Progenitor cell of endocrine pancreas (in vitro differentiated cells): Measurements from ENCODE around the gene ACTR1A. TPM values are rescaled to one million over a fixed set of nuclear protein-coding genes. Genes with fewer than 3 reads are reported as not detected.

ENCODE experiments used
- DNase-seq: peaks from one replicate; pipeline ENCODE4 v3.0.0; 2021; ENCODE audit warnings: low spot score; ENCODE audit not compliant: unreplicated experiment
- H3K27ac Mint-ChIP-seq: 2 replicates; pipeline ENCODE4 v1.8.0; 2021; ENCODE audit warnings: mild to moderate bottlenecking, moderate library complexity, mixed read lengths
- H3K27me3 Mint-ChIP-seq: 2 replicates; pipeline ENCODE4 v1.8.0; 2021; ENCODE audit warnings: mixed read lengths
- H3K36me3 Mint-ChIP-seq: 2 replicates; pipeline ENCODE4 v1.8.0; 2022; ENCODE audit warnings: mixed read lengths; ENCODE audit not compliant: insufficient read depth
- H3K4me1 Mint-ChIP-seq: 2 replicates; pipeline ENCODE4 v1.8.0; 2021; ENCODE audit warnings: low read depth, mixed read lengths
- H3K4me3 Mint-ChIP-seq: 2 replicates; pipeline ENCODE4 v1.8.0; 2021; ENCODE audit warnings: low read depth, mild to moderate bottlenecking, moderate library complexity, mixed read lengths
- H3K9me3 Mint-ChIP-seq: 2 replicates; pipeline ENCODE4 v1.8.0; 2021; ENCODE audit warnings: low read depth, mixed read lengths
- CTCF ChIP-seq: fragments of 200-600 bp; sonication (generic); IDR thresholded peaks from one replicate; pipeline ENCODE4 v1.5.0; 2021; ENCODE audit warnings: antibody characterized with exemption, mild to moderate bottlenecking; ENCODE audit not compliant: unreplicated experiment
- total RNA-seq: library from RNA; stranded (reverse); gene quantifications from 2 replicates; pipeline ENCODE4 v1.2.1, GENCODE V29; 2021

Gene ACTR1A
- total RNA-seq, 1 donor from 2014 or later, result 104 TPM

- H3K4me1 Mint-ChIP-seq, result peaks cover 30% of the 10 kb centered on the region
- no peak overlapping the region for H3K4me3 Mint-ChIP-seq
- no peaks in the 10 kb centered on the region for H3K27me3 Mint-ChIP-seq
- peak overlapping the region; percentile 86 for H3K27ac Mint-ChIP-seq
- H3K9me3 Mint-ChIP-seq, result no peaks in the 10 kb centered on the region
- H3K36me3 Mint-ChIP-seq, result no peaks in the 10 kb centered on the region
- no peak for DNase-seq
- TF ChIP-seq CTCF, result no peak
Measured at GRCh38 chr10:102463983-102464382, 38.5 kb downstream of the ACTR1A start.

GRCh38 chr10:102462512-102463054, 39.9 kb downstream of the ACTR1A start:
- no peak for TF ChIP-seq CTCF
- peak overlapping the region; percentile 86 for H3K27ac Mint-ChIP-seq
- peaks cover 1% of the 10 kb centered on the region for H3K36me3 Mint-ChIP-seq
- H3K27me3 Mint-ChIP-seq, result no peaks in the 10 kb centered on the region
- no peak for DNase-seq
- H3K4me3 Mint-ChIP-seq, result peak overlapping the region; percentile 86
- no peaks in the 10 kb centered on the region for H3K9me3 Mint-ChIP-seq
- H3K4me1 Mint-ChIP-seq, result peaks cover 30% of the 10 kb centered on the region

GRCh38 chr10:102461187-102462054, 41.1 kb downstream of the ACTR1A start:
- peaks cover 30% of the 10 kb centered on the region for H3K4me1 Mint-ChIP-seq
- H3K36me3 Mint-ChIP-seq, result peaks cover 1% of the 10 kb centered on the region
- peak; percentile 95 for DNase-seq
- TF ChIP-seq CTCF, result no peak
- H3K4me3 Mint-ChIP-seq, result peak overlapping the region; percentile 86
- H3K27me3 Mint-ChIP-seq, result no peaks in the 10 kb centered on the region
- H3K27ac Mint-ChIP-seq, result peak overlapping the region; percentile 92
- H3K9me3 Mint-ChIP-seq, result no peaks in the 10 kb centered on the region

GRCh38 chr10:102460836-102461186, 41.7 kb downstream of the ACTR1A start:
- peaks cover 1% of the 10 kb centered on the region for H3K36me3 Mint-ChIP-seq
- no peak for DNase-seq
- no peak for TF ChIP-seq CTCF
- H3K4me3 Mint-ChIP-seq, result peak overlapping the region; percentile 86
- peaks cover 32% of the 10 kb centered on the region for H3K4me1 Mint-ChIP-seq
- no peaks in the 10 kb centered on the region for H3K9me3 Mint-ChIP-seq
- peak overlapping the region; percentile 92 for H3K27ac Mint-ChIP-seq
- no peaks in the 10 kb centered on the region for H3K27me3 Mint-ChIP-seq

- H3K4me3 Mint-ChIP-seq, result no peak overlapping the region
- no peak for TF ChIP-seq CTCF
- H3K9me3 Mint-ChIP-seq, result no peaks in the 10 kb centered on the region
- DNase-seq, result no peak
- H3K4me1 Mint-ChIP-seq, result peaks cover 43% of the 10 kb centered on the region
- H3K27ac Mint-ChIP-seq, result peak overlapping the region; percentile 7
- H3K27me3 Mint-ChIP-seq, result no peaks in the 10 kb centered on the region
- H3K36me3 Mint-ChIP-seq, result peaks cover 1% of the 10 kb centered on the region
Measured at GRCh38 chr10:102458656-102459055, 43.9 kb downstream of the ACTR1A start.
